ENCODE measurements around the gene CDC42EP4.
"Not testable (repeated sequence)": the region's sequence is repeated elsewhere in the genome, so short reads cannot be mapped to it uniquely, and the experiment has no call there.

CDC42EP4 gene

DNA sequence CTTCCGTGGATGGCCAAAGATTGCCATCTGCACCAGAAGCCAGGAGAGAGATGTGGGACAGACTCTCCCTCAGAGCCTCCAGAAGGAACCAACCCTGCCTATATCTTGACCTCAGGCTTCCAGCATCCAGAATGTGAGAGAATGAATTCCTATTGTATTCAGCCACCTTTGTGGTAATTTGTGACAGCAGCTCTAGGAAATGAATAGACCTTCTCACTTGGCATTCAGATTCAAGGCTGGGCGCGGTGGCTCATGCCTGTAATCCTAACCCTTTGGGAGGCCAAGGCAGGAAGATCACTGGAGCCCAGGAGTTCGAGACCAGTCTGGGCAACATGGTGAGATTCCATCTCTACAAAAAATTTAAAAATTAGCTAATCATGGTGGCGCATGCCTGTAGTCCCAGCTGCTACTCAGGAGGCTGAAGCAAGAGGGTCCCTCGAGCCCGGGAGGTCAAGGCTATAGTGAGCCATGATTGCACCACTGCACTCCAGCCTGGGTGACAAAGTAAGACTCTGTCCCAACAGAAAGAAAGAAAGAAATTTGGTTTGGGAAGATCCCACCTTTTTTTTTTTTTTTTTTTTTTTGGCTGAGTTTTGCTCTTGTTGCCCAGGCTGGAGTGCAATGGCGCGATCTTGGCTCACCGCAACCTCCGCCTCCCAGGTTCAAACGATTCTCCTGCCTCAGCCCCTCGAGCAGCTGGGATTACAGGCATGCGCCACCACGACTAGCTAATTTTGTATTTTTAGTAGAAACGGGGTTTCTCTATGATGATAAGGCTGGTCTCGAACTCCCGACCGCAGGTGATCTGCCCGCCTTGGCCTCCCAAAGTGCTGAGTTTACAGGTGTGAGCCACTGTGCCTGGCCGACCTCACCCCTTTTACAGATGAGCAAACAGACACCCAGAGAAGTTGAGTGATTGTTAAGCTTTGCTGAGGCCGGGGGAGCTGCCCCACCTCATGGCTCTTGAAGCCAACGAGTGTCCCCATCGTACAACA, 45.9 kb downstream of the CDC42EP4 start:
- Histone ChIP-seq H3K79me2 (ENCODE audit: control insufficient read depth, low read length) (no peaks in the 10 kb centered on the region), H3K9me2 (replicated peaks; ENCODE audit: control insufficient read depth, low read length) (no peaks in the 10 kb centered on the region), H3K4me1 (ENCODE audit: control insufficient read depth, low read length) (peaks cover 2% of the 10 kb centered on the region), H3K9me3 (ENCODE audit: control insufficient read depth, insufficient read depth, low read length) (no peaks in the 10 kb centered on the region), H3K27me3 (ENCODE audit: control insufficient read depth, low read length) (no peaks in the 10 kb centered on the region), H3K4me3 (ENCODE audit: low read length) (no peak overlapping the region), H3K4me2 (ENCODE audit: low read length) (no peak overlapping the region), H3K27ac (ENCODE audit: low read depth, low read length) (no peak overlapping the region), H3F3A (ENCODE audit: control insufficient read depth, insufficient read depth) (no peaks in the 10 kb centered on the region), H3K36me3 (ENCODE audit: control insufficient read depth, low read length) (no peaks in the 10 kb centered on the region), H4K20me1 (ENCODE audit: control insufficient read depth, insufficient read depth, low read depth, low read length) (no peaks in the 10 kb centered on the region)
- TF ChIP-seq, protein P1, sequence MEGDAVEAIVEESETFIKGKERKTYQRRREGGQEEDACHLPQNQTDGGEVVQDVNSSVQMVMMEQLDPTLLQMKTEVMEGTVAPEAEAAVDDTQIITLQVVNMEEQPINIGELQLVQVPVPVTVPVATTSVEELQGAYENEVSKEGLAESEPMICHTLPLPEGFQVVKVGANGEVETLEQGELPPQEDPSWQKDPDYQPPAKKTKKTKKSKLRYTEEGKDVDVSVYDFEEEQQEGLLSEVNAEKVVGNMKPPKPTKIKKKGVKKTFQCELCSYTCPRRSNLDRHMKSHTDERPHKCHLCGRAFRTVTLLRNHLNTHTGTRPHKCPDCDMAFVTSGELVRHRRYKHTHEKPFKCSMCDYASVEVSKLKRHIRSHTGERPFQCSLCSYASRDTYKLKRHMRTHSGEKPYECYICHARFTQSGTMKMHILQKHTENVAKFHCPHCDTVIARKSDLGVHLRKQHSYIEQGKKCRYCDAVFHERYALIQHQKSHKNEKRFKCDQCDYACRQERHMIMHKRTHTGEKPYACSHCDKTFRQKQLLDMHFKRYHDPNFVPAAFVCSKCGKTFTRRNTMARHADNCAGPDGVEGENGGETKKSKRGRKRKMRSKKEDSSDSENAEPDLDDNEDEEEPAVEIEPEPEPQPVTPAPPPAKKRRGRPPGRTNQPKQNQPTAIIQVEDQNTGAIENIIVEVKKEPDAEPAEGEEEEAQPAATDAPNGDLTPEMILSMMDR (IDR thresholded peaks at IDR 0.05; ENCODE audit: low read depth, low read length, poor library complexity, severe bottlenecking), result no peak
- TF ChIP-seq EZH2phosphoT487 (IDR thresholded peaks at IDR 0.05; ENCODE audit: borderline replicate concordance, low read length), result no peak

GRCh38 chr17:73264448-73264847, 47.4 kb downstream of the CDC42EP4 start:
- not testable (repeated sequence) for H3K4me3 ChIP-seq (ENCODE audit: low read length); H4K20me1 ChIP-seq (ENCODE audit: control insufficient read depth, insufficient read depth, low read depth, low read length); H3K27me3 ChIP-seq (ENCODE audit: control insufficient read depth, low read length); H3F3A ChIP-seq (ENCODE audit: control insufficient read depth, insufficient read depth); H3K36me3 ChIP-seq (ENCODE audit: control insufficient read depth, low read length); H3K4me1 ChIP-seq (ENCODE audit: control insufficient read depth, low read length); H3K9me2 ChIP-seq (replicated peaks; ENCODE audit: control insufficient read depth, low read length); H3K79me2 ChIP-seq (ENCODE audit: control insufficient read depth, low read length); H3K9me3 ChIP-seq (ENCODE audit: control insufficient read depth, insufficient read depth, low read length); H3K27ac ChIP-seq (ENCODE audit: low read depth, low read length); H3K4me2 ChIP-seq (ENCODE audit: low read length)

GRCh38 chr17:73262676-73263642, 48.8 kb downstream of the CDC42EP4 start:
- Histone ChIP-seq H3K4me2 (ENCODE audit: low read length) (no peak overlapping the region), H3K27me3 (ENCODE audit: control insufficient read depth, low read length) (no peaks in the 10 kb centered on the region), H3F3A (ENCODE audit: control insufficient read depth, insufficient read depth) (no peaks in the 10 kb centered on the region), H3K9me3 (ENCODE audit: control insufficient read depth, insufficient read depth, low read length) (no peaks in the 10 kb centered on the region), H3K4me3 (ENCODE audit: low read length) (no peak overlapping the region), H3K36me3 (ENCODE audit: control insufficient read depth, low read length) (no peaks in the 10 kb centered on the region), H3K27ac (ENCODE audit: low read depth, low read length) (no peak overlapping the region), H3K79me2 (ENCODE audit: control insufficient read depth, low read length) (no peaks in the 10 kb centered on the region), H4K20me1 (ENCODE audit: control insufficient read depth, insufficient read depth, low read depth, low read length) (no peaks in the 10 kb centered on the region), H3K4me1 (ENCODE audit: control insufficient read depth, low read length) (no peaks in the 10 kb centered on the region), H3K9me2 (replicated peaks; ENCODE audit: control insufficient read depth, low read length) (no peaks in the 10 kb centered on the region)
- TF ChIP-seq, protein P1 (IDR thresholded peaks at IDR 0.05; ENCODE audit: low read depth, low read length, poor library complexity, severe bottlenecking), result no peak
- TF ChIP-seq EZH2phosphoT487 (IDR thresholded peaks at IDR 0.05; ENCODE audit: borderline replicate concordance, low read length), result no peak

All from DOHH2 (cell line).